H1 (cell line): Measurements from ENCODE around the gene CDYL2.

Source experiments
- CEBPB ChIP-seq: IDR thresholded peaks from 2 replicates; pipeline ENCODE4 v1.6.1; 2012; ENCODE audit warnings: low read depth, low read length
- EP300 ChIP-seq, 2 experiments: IDR thresholded peaks; 1 replicate in 1 of 2; 2 replicates in 1 of 2; pipeline ENCODE4 v1.6.1; 2011 to 2012; ENCODE audit warnings: low read depth in 2 of 2, low read length in 2 of 2, mild to moderate bottlenecking in 2 of 2, borderline replicate concordance in 1 of 2, inconsistent platforms in 1 of 2, moderate library complexity in 1 of 2
- EZH2 ChIP-seq: fragments of 200-600 bp; sonication (generic); IDR thresholded peaks from 2 replicates; pipeline ENCODE4 v1.7.1; 2012; ENCODE audit warnings: low read depth, mild to moderate bottlenecking, moderate library complexity, low read length, inconsistent platforms; ENCODE audit not compliant: severe bottlenecking
- SUZ12 ChIP-seq: fragments of 200-600 bp; sonication (generic); IDR thresholded peaks from 2 replicates; pipeline ENCODE4 v1.6.1; 2012; ENCODE audit warnings: mild to moderate bottlenecking, inconsistent platforms, low read length, moderate library complexity, mixed read lengths
- TBP ChIP-seq: IDR thresholded peaks from 2 replicates; pipeline ENCODE4 v1.6.1; 2011; ENCODE audit warnings: low read depth, low read length, improper control_type of control experiment
- ZNF274 ChIP-seq: IDR thresholded peaks from 2 replicates; pipeline ENCODE4 v1.7.0; 2012; ENCODE audit warnings: low read length, borderline replicate concordance; ENCODE audit errors: extremely low read depth
- TF ChIP-seq, protein P1 (sequence below), 3 experiments: IDR thresholded peaks; 1 replicate in 2 of 3; 2 replicates in 1 of 3; pipeline versions ENCODE4 v1.5.1 to v1.6.1; 2011; ENCODE audit warnings: low read length in 3 of 3, mild to moderate bottlenecking in 3 of 3, inconsistent platforms in 2 of 3, low read depth in 1 of 3, moderate library complexity in 1 of 3; ENCODE audit not compliant: insufficient read depth in 1 of 3; ENCODE audit errors: control extremely low read depth in 1 of 3
- TF ChIP-seq, protein P2 (sequence below): IDR thresholded peaks from 2 replicates; pipeline ENCODE4 v1.6.1; 2011; ENCODE audit warnings: low read length, improper control_type of control experiment

DNA sequence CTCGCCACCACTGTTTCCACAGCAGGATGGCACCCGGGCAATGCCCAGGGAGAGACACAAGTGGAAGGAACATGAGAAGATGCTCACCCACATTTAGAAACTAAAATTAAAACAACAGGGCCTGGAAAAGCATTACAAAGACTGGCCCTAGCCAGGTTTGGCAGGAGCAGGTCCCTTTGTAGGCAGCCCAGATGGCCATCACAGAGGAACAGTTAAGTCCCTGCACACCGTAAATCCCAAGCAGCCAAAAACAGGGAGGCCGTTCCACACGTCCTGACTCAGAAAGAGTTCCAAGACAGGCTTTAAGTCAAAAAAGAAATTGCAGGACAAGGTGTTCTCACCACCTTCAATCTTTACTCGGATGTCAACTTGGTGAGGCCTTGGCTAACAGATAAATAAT, 136.5 kb downstream of the CDYL2 start:
- TF ChIP-seq SUZ12: no peak
- TF ChIP-seq, protein P1, sequence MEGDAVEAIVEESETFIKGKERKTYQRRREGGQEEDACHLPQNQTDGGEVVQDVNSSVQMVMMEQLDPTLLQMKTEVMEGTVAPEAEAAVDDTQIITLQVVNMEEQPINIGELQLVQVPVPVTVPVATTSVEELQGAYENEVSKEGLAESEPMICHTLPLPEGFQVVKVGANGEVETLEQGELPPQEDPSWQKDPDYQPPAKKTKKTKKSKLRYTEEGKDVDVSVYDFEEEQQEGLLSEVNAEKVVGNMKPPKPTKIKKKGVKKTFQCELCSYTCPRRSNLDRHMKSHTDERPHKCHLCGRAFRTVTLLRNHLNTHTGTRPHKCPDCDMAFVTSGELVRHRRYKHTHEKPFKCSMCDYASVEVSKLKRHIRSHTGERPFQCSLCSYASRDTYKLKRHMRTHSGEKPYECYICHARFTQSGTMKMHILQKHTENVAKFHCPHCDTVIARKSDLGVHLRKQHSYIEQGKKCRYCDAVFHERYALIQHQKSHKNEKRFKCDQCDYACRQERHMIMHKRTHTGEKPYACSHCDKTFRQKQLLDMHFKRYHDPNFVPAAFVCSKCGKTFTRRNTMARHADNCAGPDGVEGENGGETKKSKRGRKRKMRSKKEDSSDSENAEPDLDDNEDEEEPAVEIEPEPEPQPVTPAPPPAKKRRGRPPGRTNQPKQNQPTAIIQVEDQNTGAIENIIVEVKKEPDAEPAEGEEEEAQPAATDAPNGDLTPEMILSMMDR (IDR thresholded peaks at IDR 0.05; ENCODE audit: control extremely low read depth in 1 of 3, insufficient read depth in 1 of 3, low read depth in 1 of 3, low read length in 3 of 3): no peak
- no peak for TF ChIP-seq CEBPB
- no peak for TF ChIP-seq TBP
- TF ChIP-seq, protein P2, sequence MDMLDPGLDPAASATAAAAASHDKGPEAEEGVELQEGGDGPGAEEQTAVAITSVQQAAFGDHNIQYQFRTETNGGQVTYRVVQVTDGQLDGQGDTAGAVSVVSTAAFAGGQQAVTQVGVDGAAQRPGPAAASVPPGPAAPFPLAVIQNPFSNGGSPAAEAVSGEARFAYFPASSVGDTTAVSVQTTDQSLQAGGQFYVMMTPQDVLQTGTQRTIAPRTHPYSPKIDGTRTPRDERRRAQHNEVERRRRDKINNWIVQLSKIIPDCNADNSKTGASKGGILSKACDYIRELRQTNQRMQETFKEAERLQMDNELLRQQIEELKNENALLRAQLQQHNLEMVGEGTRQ: no peak
- TF ChIP-seq EZH2: no peak
- no peak for TF ChIP-seq EP300 (IDR thresholded peaks at IDR 0.05; ENCODE audit: borderline replicate concordance in 1 of 2, low read depth in 2 of 2, low read length in 2 of 2)
- no peak for TF ChIP-seq ZNF274
